ENCODE data around the gene DNAJB12.

- TF ChIP-seq EZH2phosphoT487 (IDR thresholded peaks at IDR 0.05; ENCODE audit: low read length) (no peak), CTCF (IDR thresholded peaks at IDR 0.05; ENCODE audit: low read length) (no peak)
Measured at GRCh38 chr10:72309290-72310240, 45.2 kb downstream of the DNAJB12 start.

Measured in MM.1S (cell line).